Inflammatory macrophage (primary cell): Measurements from ENCODE around the gene HMGCL.
"Not testable (repeated sequence)": the region's sequence is repeated elsewhere in the genome, so short reads cannot be mapped to it uniquely, and the experiment has no call there.

Experiments used
- DNase-seq, 2 donors: peaks; one replicate each; pipeline ENCODE4 v3.0.0-alpha.2; 2020 to 2022

The HMGCL gene

DNA sequence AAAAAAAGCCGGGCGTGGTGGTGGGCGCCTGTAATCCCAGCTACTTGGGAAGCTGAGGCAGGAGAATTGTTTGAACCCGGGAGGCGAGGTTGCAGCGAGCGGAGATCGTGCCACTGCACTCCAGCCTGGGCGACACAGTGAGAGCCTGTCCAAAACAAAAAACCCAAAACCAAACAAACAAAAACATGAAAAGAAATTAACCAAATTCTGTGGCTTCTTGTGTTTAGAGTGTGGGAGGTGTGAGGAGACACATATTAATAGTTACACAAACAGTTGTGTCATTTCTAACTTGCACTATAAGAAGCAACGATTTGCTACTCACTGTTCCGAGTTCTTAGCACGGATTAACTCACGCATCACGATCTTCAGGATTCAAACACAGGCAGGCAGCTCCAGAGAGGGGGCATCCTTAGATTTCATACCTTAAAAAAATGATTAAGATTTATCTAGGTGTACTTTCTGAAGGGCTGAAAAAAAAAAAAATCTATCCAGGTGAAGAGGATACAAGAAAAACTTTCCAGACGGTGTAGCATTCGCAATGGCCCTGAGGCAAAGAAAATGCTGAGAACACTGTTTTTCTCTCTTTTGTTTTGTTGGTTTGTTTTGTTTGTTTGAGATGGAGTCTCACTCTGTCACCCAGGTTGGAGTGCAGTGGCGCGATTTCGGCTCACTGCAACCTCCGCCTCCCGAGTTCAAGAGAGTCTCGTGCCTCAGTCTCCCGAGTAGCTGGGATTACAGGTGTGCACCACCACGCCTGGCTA, 713 bp upstream of the HMGCL start:
- peak in 1 of 2 donors; percentile 19 for DNase-seq

GRCh38 chr1:23824711-23825075, 536 bp downstream of the HMGCL start:
- peak in 1 of 2 donors; percentile 22 for DNase-seq

GRCh38 chr1:23823767-23824166, 1.5 kb downstream of the HMGCL start:
- no peak for DNase-seq

GRCh38 chr1:23817633-23818032, 7.6 kb downstream of the HMGCL start:
- DNase-seq, result no peak

- no peak for DNase-seq
Measured at GRCh38 chr1:23816906-23817305, 8.3 kb downstream of the HMGCL start.

GRCh38 chr1:23816361-23816760, 8.9 kb downstream of the HMGCL start:
- no peak for DNase-seq

DNA sequence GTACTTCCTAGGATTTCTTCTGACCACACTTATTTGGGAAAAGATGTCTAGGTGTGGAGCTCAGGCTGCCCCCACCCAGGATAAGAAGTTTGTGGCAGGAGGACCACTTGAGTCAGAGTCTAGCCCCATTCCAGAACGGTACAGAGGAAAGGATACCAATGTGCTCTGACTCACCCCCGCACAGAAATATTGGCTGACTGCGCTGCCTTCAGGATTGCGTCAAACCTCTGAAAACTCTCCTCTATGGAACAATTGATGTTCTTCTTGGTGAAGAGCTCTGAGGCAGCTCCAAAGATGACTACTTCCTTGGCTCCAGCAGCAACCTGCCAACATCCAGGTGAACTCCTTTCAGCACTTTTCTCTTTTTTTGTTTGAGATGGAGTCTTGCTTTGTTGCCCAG, 11.2 kb downstream of the HMGCL start:
- no peak for DNase-seq

DNA sequence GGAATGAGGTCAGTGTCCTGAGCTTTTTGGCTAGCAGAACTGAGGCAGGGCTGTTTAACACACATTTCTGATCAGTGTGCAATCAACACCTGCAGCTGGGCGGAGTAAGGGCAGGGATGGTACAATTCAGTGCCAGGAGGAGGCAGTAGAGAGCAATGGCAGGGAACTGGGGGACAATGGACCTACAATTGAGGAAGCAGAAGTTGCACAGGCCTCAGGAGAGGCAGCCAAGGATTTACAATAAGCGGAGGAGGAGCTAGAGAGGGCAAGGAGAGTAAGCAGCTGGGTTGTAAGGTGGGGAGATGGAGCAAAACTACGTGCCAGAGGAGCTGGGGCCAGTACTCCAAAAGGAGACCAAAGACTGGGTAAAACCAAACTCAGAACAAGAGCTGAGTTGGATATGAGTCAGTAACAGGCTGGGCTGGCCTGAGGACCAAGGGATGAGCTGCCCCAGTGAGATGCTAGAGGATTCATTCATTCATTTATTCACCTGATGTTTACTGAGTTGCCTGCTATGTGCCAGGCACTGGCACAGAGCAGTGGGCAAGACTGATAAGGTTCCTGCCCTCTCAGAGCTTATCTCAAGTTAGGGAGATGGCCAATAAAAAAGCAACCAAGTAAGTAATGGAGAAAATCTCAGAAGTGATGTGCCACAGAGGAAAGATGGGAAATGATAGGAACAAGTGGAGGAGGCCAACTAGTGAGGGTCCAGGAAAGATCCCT, 14.2 kb downstream of the HMGCL start:
- DNase-seq, result peak; percentile 89 to 90

DNA sequence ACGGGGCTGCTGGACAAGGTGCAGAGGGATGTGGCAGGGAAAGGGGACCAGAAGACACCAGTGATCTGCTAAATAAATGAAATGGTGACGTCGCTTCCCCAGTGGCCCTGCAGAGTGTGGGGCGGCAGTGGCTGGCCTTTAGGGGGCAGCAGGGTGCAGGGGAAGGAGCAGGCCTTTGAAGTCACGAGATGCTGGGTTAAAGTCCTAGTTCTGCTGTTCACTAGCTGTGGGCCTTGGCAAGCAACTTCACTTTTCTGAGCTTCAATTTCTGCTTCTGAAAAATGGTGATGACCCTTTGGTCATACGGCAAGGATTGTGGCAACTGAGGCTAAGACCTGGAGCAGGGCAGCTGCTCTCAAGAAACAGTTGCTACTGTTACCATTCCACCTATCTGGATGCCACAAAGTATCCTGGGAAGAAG, 15.5 kb downstream of the HMGCL start:
- peak; percentile 95 for DNase-seq

GRCh38 chr1:23807453-23807852, 17.8 kb downstream of the HMGCL start:
- peak; percentile 43 to 45 for DNase-seq

GRCh38 chr1:23806280-23806679, 18.9 kb downstream of the HMGCL start:
- no peak for DNase-seq

DNA sequence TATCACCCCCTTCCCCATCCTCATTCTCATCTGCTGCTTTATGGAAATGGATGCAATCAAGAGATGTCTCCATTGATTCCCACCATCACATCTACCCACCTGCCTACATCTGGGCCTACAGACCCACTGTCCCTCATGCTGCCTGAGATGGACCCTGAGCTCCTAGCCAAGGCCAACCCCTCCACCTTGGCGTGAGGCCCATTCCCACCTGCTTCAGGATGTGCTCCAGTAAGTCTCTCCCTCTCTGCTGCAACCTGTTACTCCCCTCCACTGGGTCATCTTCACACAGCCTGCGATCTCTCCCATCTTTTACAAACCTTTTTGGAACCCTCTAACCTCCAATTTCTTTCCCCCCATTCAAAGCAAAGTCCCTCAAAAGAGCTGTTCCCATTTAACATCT, 20.2 kb downstream of the HMGCL start:
- no peak for DNase-seq

DNA sequence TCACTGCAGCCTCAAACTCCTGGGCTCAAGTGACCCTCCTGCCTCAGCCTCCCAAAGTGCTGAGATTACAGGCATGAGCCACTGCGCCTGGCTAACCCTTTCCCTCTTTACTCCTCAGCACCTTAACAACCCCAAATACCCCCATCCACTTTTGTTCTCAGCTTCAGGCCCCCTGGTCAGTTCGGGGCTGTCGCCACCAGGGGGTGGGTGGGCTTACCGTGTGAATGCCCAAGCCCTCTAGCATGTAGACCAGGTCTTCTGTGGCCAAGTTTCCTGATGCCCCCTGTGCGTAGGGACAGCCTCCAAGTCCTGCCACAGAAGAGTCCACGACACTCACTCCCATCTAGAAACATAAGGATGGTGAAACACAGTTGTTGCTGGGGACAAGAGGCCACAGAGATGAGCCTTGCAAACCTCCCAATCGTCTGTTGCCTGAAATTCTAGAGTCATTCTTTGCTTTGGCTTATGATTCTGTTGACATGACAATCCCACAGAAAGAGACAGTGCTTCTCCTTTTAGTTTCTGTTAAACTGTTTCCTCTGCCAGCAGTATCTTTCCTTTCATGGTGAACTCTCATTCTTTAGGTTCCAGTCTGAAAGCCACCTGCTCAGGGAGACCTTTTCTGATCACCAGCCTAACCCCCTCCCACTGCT, 20.9 kb downstream of the HMGCL start:
- peak; percentile 42 to 55 for DNase-seq

- DNase-seq, result no peak
Measured at GRCh38 chr1:23803674-23804073, 21.6 kb downstream of the HMGCL start.

- DNase-seq, result not testable (repeated sequence)
Measured at GRCh38 chr1:23802809-23803342, 22.4 kb downstream of the HMGCL start.

GRCh38 chr1:23801876-23802275, 23.4 kb downstream of the HMGCL start:
- DNase-seq, result no peak

GRCh38 chr1:23801338-23801748, 23.9 kb downstream of the HMGCL start:
- no peak for DNase-seq

GRCh38 chr1:23800400-23801337, 24.6 kb downstream of the HMGCL start, which contains the start of gene GALE:
Gene GALE, minus strand, starts transcription at chr1:23800754. Its CDS starts 1,747 bp downstream, at chr1:23799007.
- peak; percentile 95 to 97 for DNase-seq

GRCh38 chr1:23799570-23800399, 25.4 kb downstream of the HMGCL start:
- DNase-seq, result peak; percentile 48 to 57

DNA sequence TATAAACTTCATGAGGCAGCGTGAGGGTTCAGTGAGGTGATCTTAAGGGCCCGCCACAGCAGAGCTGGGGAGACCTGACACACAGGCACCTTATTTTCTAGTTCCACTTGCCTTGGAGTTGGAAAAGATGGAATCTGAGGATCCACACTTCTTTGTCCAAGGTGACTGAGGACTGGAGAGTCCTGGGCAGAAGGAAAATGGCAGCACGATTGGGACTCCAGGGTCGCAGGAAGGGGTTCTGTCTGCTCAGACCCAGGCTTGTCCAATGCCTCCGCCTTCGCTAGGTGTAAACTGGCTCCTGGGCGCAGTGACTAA, 26.0 kb downstream of the HMGCL start:
- DNase-seq, result no peak

- no peak for DNase-seq
Measured at GRCh38 chr1:23798662-23799142, 26.5 kb downstream of the HMGCL start.
